GM19025 (cell line): Measurements from ENCODE around the gene CWC27.
"Not testable (repeated sequence)": the region's sequence is repeated elsewhere in the genome, so short reads cannot be mapped to it uniquely, and the experiment has no call there.

Experiments used
- ATAC-seq: cut with Tn5 transposase; IDR thresholded peaks from one replicate; pipeline ENCODE4 v1.9.1; 2021; ENCODE audit warnings: mild to moderate bottlenecking, low read depth, moderate library complexity; ENCODE audit not compliant: unreplicated experiment

The CWC27 gene

GRCh38 chr5:64899838-64900237 is 131.1 kb downstream of the CWC27 start:
- no peak for ATAC-seq

GRCh38 chr5:64900618-64901017 is 131.9 kb downstream of the CWC27 start:
- ATAC-seq = no peak

- ATAC-seq = not testable (repeated sequence)
Measured at GRCh38 chr5:64907399-64907798, 138.7 kb downstream of the CWC27 start.

- no peak for ATAC-seq
Measured at GRCh38 chr5:64914396-64914795, 145.7 kb downstream of the CWC27 start.

GRCh38 chr5:64918083-64918482 is 149.4 kb downstream of the CWC27 start:
- no peak for ATAC-seq

- no peak for ATAC-seq
Measured at GRCh38 chr5:64921386-64921785, 152.7 kb downstream of the CWC27 start.

- no peak for ATAC-seq
Measured at GRCh38 chr5:64923151-64923685, 154.5 kb downstream of the CWC27 start.

- ATAC-seq = no peak
Measured at GRCh38 chr5:64925123-64925522, 156.4 kb downstream of the CWC27 start.

- no peak for ATAC-seq
Measured at GRCh38 chr5:64929833-64930232, 161.1 kb downstream of the CWC27 start.

- ATAC-seq = no peak
Measured at GRCh38 chr5:64930672-64931318, 162.1 kb downstream of the CWC27 start.

GRCh38 chr5:64939422-64939771 is 170.7 kb downstream of the CWC27 start:
- ATAC-seq = not testable (repeated sequence)

- no peak for ATAC-seq
Measured at GRCh38 chr5:64939772-64940510, 171.2 kb downstream of the CWC27 start.

GRCh38 chr5:64942460-64942859 is 173.7 kb downstream of the CWC27 start:
- no peak for ATAC-seq

GRCh38 chr5:64944868-64945267 is 176.1 kb downstream of the CWC27 start:
- ATAC-seq = no peak

- ATAC-seq = no peak
Measured at GRCh38 chr5:64947031-64947430, 178.3 kb downstream of the CWC27 start.

GRCh38 chr5:64947801-64948200 is 179.1 kb downstream of the CWC27 start:
- ATAC-seq = no peak

- ATAC-seq = no peak
Measured at GRCh38 chr5:64949331-64949730, 180.6 kb downstream of the CWC27 start.

- ATAC-seq = no peak
Measured at GRCh38 chr5:64952951-64953673, 184.4 kb downstream of the CWC27 start.

GRCh38 chr5:64954518-64954917 is 185.8 kb downstream of the CWC27 start:
- ATAC-seq = no peak

- no peak for ATAC-seq
Measured at GRCh38 chr5:64958757-64959391, 190.1 kb downstream of the CWC27 start.

- no peak for ATAC-seq
Measured at GRCh38 chr5:64963278-64963677, 194.5 kb downstream of the CWC27 start.
